SK-N-SH (cell line): Measurements from ENCODE around the gene H2AZ2. TPM values are rescaled to one million over a fixed set of nuclear protein-coding genes. Genes with fewer than 3 reads are reported as not detected.
A peak's percentile ranks its signal among the peaks of the same experiment; 100 is the strongest.

Experiments
- CTCF ChIA-PET: fragments of 300-600, 350-600 bp; formaldehyde crosslinking; extraction: SDS; loops from one replicate; lab custom pipeline; 2021; lab: Yijun Ruan, JAX
- POLR2A ChIA-PET: fragments of 350-600 bp; sonication (Branson Sonifier 250); formaldehyde crosslinking; extraction: SDS; loops from one replicate; lab custom pipeline; 2020; ENCODE audit warnings: antibody characterized with exemption, inconsistent platforms; lab: Yijun Ruan, JAX
- DNase-seq: peaks from one replicate; pipeline ENCODE4 v3.0.0; 2012
- H2AFZ ChIP-seq: fragments of 200-600 bp; sonication (generic); 2 replicates; pipeline ENCODE4 v1.8.1; 2016; ENCODE audit warnings: antibody characterized with exemption, mild to moderate bottlenecking, low read depth
- H3F3A ChIP-seq: fragments of 200-600 bp; sonication (generic); replicated peaks from 2 replicates; pipeline ENCODE3; 2016; ENCODE audit warnings: antibody characterized with exemption, mild to moderate bottlenecking; ENCODE audit not compliant: insufficient read depth
- H3K27ac ChIP-seq, 2 experiments: fragments of 200-500 bp in 1 of 2; fragments of 200-600 bp in 1 of 2; sonication (Bioruptor generic) in 1 of 2; sonication (generic), shearing (Covaris generic) in 1 of 2; 2 replicates each; pipeline versions ENCODE4 v1.5.1 to v1.6.1; 2014 to 2016; ENCODE audit warnings: low read depth in 2 of 2, inconsistent platforms in 1 of 2, low read length in 1 of 2, mild to moderate bottlenecking in 1 of 2, mixed read lengths in 1 of 2
- H3K27me3 ChIP-seq: fragments of 200-600 bp; sonication (generic), shearing (Covaris generic); 2 replicates; pipeline ENCODE4 v1.6.1; 2016; ENCODE audit warnings: mixed run types; ENCODE audit not compliant: insufficient read depth
- H3K36me3 ChIP-seq, 2 experiments: fragments of 200-500 bp in 1 of 2; fragments of 200-600 bp in 1 of 2; sonication (Bioruptor generic) in 1 of 2; sonication (generic) in 1 of 2; replicated peaks in 1 of 2; 2 replicates each; pipeline versions ENCODE3 to v1.5.1; 2014 to 2016; ENCODE audit warnings: low read length in 1 of 2, mild to moderate bottlenecking in 1 of 2; ENCODE audit not compliant: insufficient read depth in 2 of 2, control insufficient read depth in 1 of 2
- H3K4me1 ChIP-seq, 2 experiments: fragments of 200-500 bp in 1 of 2; fragments of 200-600 bp in 1 of 2; sonication (Bioruptor generic) in 1 of 2; sonication (generic), shearing (Covaris generic) in 1 of 2; 2 replicates each; pipeline versions ENCODE4 v1.5.1 to v1.6.1; 2014 to 2016; ENCODE audit warnings: low read depth in 1 of 2, low read length in 1 of 2, mixed run types in 1 of 2; ENCODE audit not compliant: insufficient read depth in 2 of 2, control insufficient read depth in 1 of 2
- H3K4me2 ChIP-seq: fragments of 200-600 bp; sonication (generic), shearing (Covaris generic); 2 replicates; pipeline ENCODE4 v1.6.1; 2017; ENCODE audit warnings: mixed run types
- H3K4me3 ChIP-seq, 2 experiments: fragments of 200-500 bp in 1 of 2; fragments of 200-600 bp in 1 of 2; sonication (Bioruptor generic) in 1 of 2; sonication (generic), shearing (Covaris generic) in 1 of 2; 2 replicates each; pipeline versions ENCODE4 v1.5.1 to v1.8.1; 2014 to 2016; ENCODE audit warnings: low read depth in 2 of 2, inconsistent platforms in 1 of 2, low read length in 1 of 2, mild to moderate bottlenecking in 1 of 2, mixed read lengths in 1 of 2, moderate library complexity in 1 of 2
- H3K79me2 ChIP-seq: fragments of 200-600 bp; sonication (generic); 2 replicates; pipeline ENCODE4 v1.8.1; 2017; ENCODE audit warnings: mild to moderate bottlenecking; ENCODE audit not compliant: insufficient read depth
- H3K9ac ChIP-seq: fragments of 200-600 bp; sonication (generic); 2 replicates; pipeline ENCODE4 v1.6.1; 2017; ENCODE audit warnings: mixed run types
- H3K9me2 ChIP-seq: fragments of 200-600 bp; sonication (generic); 2 replicates; pipeline ENCODE4 v1.6.1; 2017; ENCODE audit warnings: mixed run types
- H3K9me3 ChIP-seq: fragments of 200-600 bp; sonication (generic); 2 replicates; pipeline ENCODE4 v1.6.1; 2017; ENCODE audit warnings: mixed run types, mild to moderate bottlenecking, moderate library complexity
- H4K20me1 ChIP-seq: fragments of 200-600 bp; sonication (generic); 2 replicates; pipeline ENCODE4 v1.6.1; 2017; ENCODE audit warnings: mild to moderate bottlenecking, mixed run types; ENCODE audit not compliant: insufficient read depth
- CHD2 ChIP-seq: fragments of 150-350 bp; IDR thresholded peaks from 2 replicates; pipeline ENCODE4 v1.6.1; 2018; ENCODE audit warnings: low read length; ENCODE audit not compliant: partially characterized antibody
- CTCF ChIP-seq: fragments of 200-600 bp; sonication (generic); IDR thresholded peaks from 2 replicates; pipeline ENCODE4 v1.6.1; 2017; ENCODE audit warnings: antibody characterized with exemption, mild to moderate bottlenecking, moderate library complexity
- ELF1 ChIP-seq: IDR thresholded peaks from 2 replicates; pipeline ENCODE4 v1.4.0; 2012
- GATA2 ChIP-seq: sonication (generic); formaldehyde crosslinking; IDR thresholded peaks from 2 replicates; pipeline ENCODE4 v1.5.0; 2020; ENCODE audit warnings: mild to moderate bottlenecking, missing genetic modification reagents
- IRF3 ChIP-seq: fragments of 150-350 bp; IDR thresholded peaks from 2 replicates; pipeline ENCODE4 v1.6.1; 2016; ENCODE audit warnings: mild to moderate bottlenecking, low read depth, low read length
- MAX ChIP-seq: IDR thresholded peaks from 2 replicates; pipeline ENCODE4 v1.4.0; 2012; ENCODE audit warnings: low read depth
- MEF2A ChIP-seq: IDR thresholded peaks from 2 replicates; pipeline ENCODE4 v1.4.0; 2012; ENCODE audit warnings: low read depth, borderline replicate concordance
- MXI1 ChIP-seq: IDR thresholded peaks from 2 replicates; pipeline ENCODE4 v1.6.1; 2012; ENCODE audit warnings: mild to moderate bottlenecking, low read depth, low read length, improper control_type of control experiment
- NFIC ChIP-seq: IDR thresholded peaks from 2 replicates; pipeline ENCODE4 v1.4.0; 2012; ENCODE audit warnings: borderline replicate concordance
- POLR2AphosphoS5 ChIP-seq: IDR thresholded peaks from 2 replicates; pipeline ENCODE4 v1.6.1; 2012; ENCODE audit warnings: low read depth, low read length
- RAD21 ChIP-seq: IDR thresholded peaks from 2 replicates; pipeline ENCODE4 v1.6.1; 2012; ENCODE audit warnings: mild to moderate bottlenecking, low read length
- RCOR1 ChIP-seq: fragments of 150-350 bp; IDR thresholded peaks from 2 replicates; pipeline ENCODE4 v1.6.1; 2017; ENCODE audit warnings: antibody characterized with exemption, low read length
- RFX5 ChIP-seq: IDR thresholded peaks from 2 replicates; pipeline ENCODE4 v1.6.1; 2012; ENCODE audit warnings: mild to moderate bottlenecking, improper control_type of control experiment, low read length
- SIN3A ChIP-seq: IDR thresholded peaks from 2 replicates; pipeline ENCODE4 v1.6.1; 2012; ENCODE audit warnings: low read depth, mild to moderate bottlenecking, low read length, moderate library complexity, borderline replicate concordance
- SMC3 ChIP-seq: IDR thresholded peaks from 2 replicates; pipeline ENCODE4 v1.6.1; 2012; ENCODE audit warnings: low read depth, low read length, improper control_type of control experiment
- TAF1 ChIP-seq: IDR thresholded peaks from 2 replicates; pipeline ENCODE4 v1.6.1; 2012; ENCODE audit warnings: low read depth, mild to moderate bottlenecking, low read length, moderate library complexity, borderline replicate concordance
- TCF12 ChIP-seq: IDR thresholded peaks from 2 replicates; pipeline ENCODE4 v1.4.0; 2012
- USF2 ChIP-seq: fragments of 150-350 bp; IDR thresholded peaks from 2 replicates; pipeline ENCODE4 v1.6.1; 2017; ENCODE audit warnings: antibody characterized with exemption, low read length, low read depth, borderline replicate concordance
- ZBTB33 ChIP-seq: IDR thresholded peaks from 2 replicates; pipeline ENCODE4 v1.4.0; 2012; ENCODE audit warnings: low read depth, borderline replicate concordance
- WGBS: methylation state at CpG from one replicate; pipeline ENCODE4 v1.1.6; 2017; ENCODE audit warnings: low lambda C conversion rate; 5-methylcytosine and 5-hydroxymethylcytosine counted together
- polyA plus RNA-seq, 3 experiments: library from polyadenylated mRNA; depleted of rRNA; stranded (reverse); fragments of >200 nt; gene quantifications; 2 replicates each; pipeline ENCODE4 v1.2.3, GENCODE V29; 2012

Gene H2AZ2
- polyA plus RNA-seq, 1 of the 3 experiments (the other 2 are of a cell fraction): 389 TPM

GRCh38 chr7:44797329-44798258, 50.3 kb downstream of the H2AZ2 start (continued):
- TF ChIP-seq SIN3A: peak; percentile 81
- TF ChIP-seq SMC3: no peak; the same call in 1 of the 2 replicates
- TF ChIP-seq RCOR1: no peak
- 0 out of 2 replicates have a peak, but pooled peaks have one; percentile 7 for TF ChIP-seq MAX
- no peak for TF ChIP-seq USF2
- peak; percentile 83 for TF ChIP-seq TAF1
- TF ChIP-seq ZBTB33: no peak
- TF ChIP-seq GATA2 (CRISPR knock-in tag): no peak

- H3K27me3 ChIP-seq: no peaks in the 10 kb centered on the region
- peak within 1 kb of the TSS; percentile 91 to 97 for H3K27ac ChIP-seq
- H3K4me2 ChIP-seq: peak within 1 kb of the TSS; percentile 97
- H2AFZ ChIP-seq: peak within 1 kb of the TSS; percentile 84
- peaks cover 26 to 39% of the 10 kb centered on the region in 2 experiments for H3K36me3 ChIP-seq
- POLR2A ChIA-PET: interaction anchor here (0.5 to 2.6 kb wide), 10 partner anchors 9 to 773 kb away, joined by 3 to 14 read pairs (median 5); partner anchors contain the start of genes DDX56, H2AZ2 and OGDH
- H3K4me3 ChIP-seq: peak within 1 kb of the TSS; percentile 75 to 97
- H3F3A ChIP-seq: peaks cover 46% of the 10 kb centered on the region
- CTCF ChIA-PET: interaction anchor here (0.6 to 4.4 kb wide), 8 partner anchors 14 to 531 kb away, joined by 3 to 13 read pairs (median 4); partner anchors contain the start of gene H2AZ2
- peak within 1 kb of the TSS; percentile 98 for H3K9ac ChIP-seq
- H4K20me1 ChIP-seq: peaks cover 44% of the 10 kb centered on the region
- WGBS: under 1% methylated on average over 66 of the region's 99 CpGs
- peak; percentile 100 for DNase-seq
- H3K9me2 ChIP-seq: no peaks in the 10 kb centered on the region
- no peaks in the 10 kb centered on the region for H3K9me3 ChIP-seq
- peaks cover 69% of the 10 kb centered on the region for H3K79me2 ChIP-seq
- H3K4me1 ChIP-seq: peaks cover 5 to 7% of the 10 kb centered on the region in 2 experiments; a peak in 3 of 4 replicates
- TF ChIP-seq RFX5 (no peak), RAD21 (no peak), SIN3A (peak; percentile 73), RCOR1 (no peak), MEF2A (no peak), IRF3 (peak; percentile 96), POLR2AphosphoS5 (peak; percentile 99), CHD2 (peak; percentile 90), TCF12 (no peak), NFIC (no peak), MXI1 (peak; percentile 96), ELF1 (no peak), CTCF (no peak)
These were observed 51.2 kb downstream of the H2AZ2 start, which contains the start of gene PPIA for GRCh38 chr7:44796504-44797328. Gene PPIA (plus strand): TSS chr7:44796681. CDS start chr7:44796725, 44 bp downstream.
